ENCODE measurements around the gene ANKRD23.
A peak's percentile ranks its signal among the peaks of the same experiment; 100 is the strongest.

DNA sequence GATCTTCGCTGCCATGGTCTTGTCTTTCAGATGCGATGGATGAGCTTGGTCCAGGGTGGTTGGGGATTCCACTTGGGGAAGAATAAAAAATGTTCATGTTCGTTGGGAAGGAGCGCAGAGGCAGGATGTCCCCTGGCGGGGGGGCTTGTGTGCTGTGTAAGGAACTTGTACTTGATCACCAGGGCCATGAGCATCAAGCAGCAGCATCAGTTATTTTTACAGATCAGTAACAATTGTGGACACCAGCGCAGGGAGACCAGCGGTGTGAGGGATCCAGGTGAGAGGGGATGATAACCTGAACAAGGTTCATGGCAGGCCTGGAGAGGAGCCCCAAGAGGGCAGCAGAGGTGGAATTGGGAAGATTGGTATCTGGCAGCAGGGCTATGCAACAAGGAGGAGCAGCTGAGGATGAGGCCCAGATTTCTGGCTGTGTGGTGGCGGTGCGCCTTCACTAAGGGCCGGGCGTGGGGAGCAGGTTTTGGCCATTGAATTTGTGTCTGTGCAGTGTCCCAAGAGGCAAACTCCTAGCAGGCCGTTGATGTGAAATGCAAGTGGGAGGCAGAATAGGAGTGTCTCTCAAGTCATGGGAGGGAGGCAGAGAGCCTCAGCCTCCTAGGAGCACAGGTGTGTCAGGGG is 23.8 kb downstream of the ANKRD23 start:
- TF ChIP-seq, protein P1, sequence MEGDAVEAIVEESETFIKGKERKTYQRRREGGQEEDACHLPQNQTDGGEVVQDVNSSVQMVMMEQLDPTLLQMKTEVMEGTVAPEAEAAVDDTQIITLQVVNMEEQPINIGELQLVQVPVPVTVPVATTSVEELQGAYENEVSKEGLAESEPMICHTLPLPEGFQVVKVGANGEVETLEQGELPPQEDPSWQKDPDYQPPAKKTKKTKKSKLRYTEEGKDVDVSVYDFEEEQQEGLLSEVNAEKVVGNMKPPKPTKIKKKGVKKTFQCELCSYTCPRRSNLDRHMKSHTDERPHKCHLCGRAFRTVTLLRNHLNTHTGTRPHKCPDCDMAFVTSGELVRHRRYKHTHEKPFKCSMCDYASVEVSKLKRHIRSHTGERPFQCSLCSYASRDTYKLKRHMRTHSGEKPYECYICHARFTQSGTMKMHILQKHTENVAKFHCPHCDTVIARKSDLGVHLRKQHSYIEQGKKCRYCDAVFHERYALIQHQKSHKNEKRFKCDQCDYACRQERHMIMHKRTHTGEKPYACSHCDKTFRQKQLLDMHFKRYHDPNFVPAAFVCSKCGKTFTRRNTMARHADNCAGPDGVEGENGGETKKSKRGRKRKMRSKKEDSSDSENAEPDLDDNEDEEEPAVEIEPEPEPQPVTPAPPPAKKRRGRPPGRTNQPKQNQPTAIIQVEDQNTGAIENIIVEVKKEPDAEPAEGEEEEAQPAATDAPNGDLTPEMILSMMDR (conservative IDR thresholded peaks at IDR 0.05; ENCODE audit: low read length): 0 out of 2 replicates have a peak, but pooled peaks have one; percentile 39
- no peak for TF ChIP-seq EZH2phosphoT487 (IDR thresholded peaks at IDR 0.05; ENCODE audit: borderline replicate concordance, low read depth, low read length)

All from OCI-LY7 (cell line).